Measurements from ENCODE around the gene CARD6.
"Not testable (repeated sequence)": the region's sequence is repeated elsewhere in the genome, so short reads cannot be mapped to it uniquely, and the experiment has no call there.

The CARD6 gene

GRCh38 chr5:40882291-40882690 lies 41.1 kb downstream of the CARD6 start:
- H3K36me3 ChIP-seq (ENCODE audit: insufficient read depth, low read depth, low read length) = no peaks in the 10 kb centered on the region
- no peak overlapping the region for H3K4me3 ChIP-seq (ENCODE audit: low read length)
- H3K9me3 ChIP-seq (ENCODE audit: insufficient read depth, low read depth, low read length) = peaks cover 15% of the 10 kb centered on the region; the same call in 1 of the 2 replicates
- no peak overlapping the region for H3K27ac ChIP-seq (ENCODE audit: low read length)
- H3K4me1 ChIP-seq (ENCODE audit: insufficient read depth, low read length) = no peaks in the 10 kb centered on the region
- no peaks in the 10 kb centered on the region for H3K27me3 ChIP-seq (ENCODE audit: insufficient read depth, low read length)
- no peak overlapping the region for H3K9ac ChIP-seq (ENCODE audit: low read depth, low read length)

- H3K9me3 ChIP-seq (ENCODE audit: insufficient read depth, low read depth, low read length) = peaks cover 15% of the 10 kb centered on the region; the same call in 1 of the 2 replicates
- H3K9ac ChIP-seq (ENCODE audit: low read depth, low read length); H3K27ac ChIP-seq (ENCODE audit: low read length); H3K4me1 ChIP-seq (ENCODE audit: insufficient read depth, low read length); H3K27me3 ChIP-seq (ENCODE audit: insufficient read depth, low read length); H3K4me3 ChIP-seq (ENCODE audit: low read length); H3K36me3 ChIP-seq (ENCODE audit: insufficient read depth, low read depth, low read length): not testable (repeated sequence)
Observed at GRCh38 chr5:40883051-40883450, 41.9 kb downstream of the CARD6 start.

GRCh38 chr5:40895440-40896425 lies 54.6 kb downstream of the CARD6 start:
- not testable (repeated sequence) for H3K36me3 ChIP-seq (ENCODE audit: insufficient read depth, low read depth, low read length); H3K4me1 ChIP-seq (ENCODE audit: insufficient read depth, low read length); H3K27me3 ChIP-seq (ENCODE audit: insufficient read depth, low read length); H3K27ac ChIP-seq (ENCODE audit: low read length); H3K9me3 ChIP-seq (ENCODE audit: insufficient read depth, low read depth, low read length)
- Histone ChIP-seq H3K9ac (ENCODE audit: low read depth, low read length) (peak overlapping the region; percentile 53; the same call in 1 of the 2 replicates), H3K4me3 (ENCODE audit: low read length) (peak overlapping the region; percentile 16; the same call in 1 of the 2 replicates)

- no peak overlapping the region for H3K4me3 ChIP-seq (ENCODE audit: low read length)
- H3K36me3 ChIP-seq (ENCODE audit: insufficient read depth, low read depth, low read length) = no peaks in the 10 kb centered on the region
- no peaks in the 10 kb centered on the region; the same call in 1 of the 2 replicates for H3K4me1 ChIP-seq (ENCODE audit: insufficient read depth, low read length)
- H3K9ac ChIP-seq (ENCODE audit: low read depth, low read length) = no peak overlapping the region
- H3K9me3 ChIP-seq (ENCODE audit: insufficient read depth, low read depth, low read length) = no peaks in the 10 kb centered on the region
- no peaks in the 10 kb centered on the region for H3K27me3 ChIP-seq (ENCODE audit: insufficient read depth, low read length)
- H3K27ac ChIP-seq (ENCODE audit: low read length) = no peak overlapping the region
Observed at GRCh38 chr5:40904205-40904993, 63.2 kb downstream of the CARD6 start.

GRCh38 chr5:40904994-40905306 lies 63.8 kb downstream of the CARD6 start:
- Histone ChIP-seq H3K4me3 (ENCODE audit: low read length) (no peak overlapping the region), H3K36me3 (ENCODE audit: insufficient read depth, low read depth, low read length) (no peaks in the 10 kb centered on the region), H3K9ac (ENCODE audit: low read depth, low read length) (no peak overlapping the region), H3K27me3 (ENCODE audit: insufficient read depth, low read length) (no peaks in the 10 kb centered on the region), H3K27ac (ENCODE audit: low read length) (no peak overlapping the region), H3K4me1 (ENCODE audit: insufficient read depth, low read length) (no peaks in the 10 kb centered on the region; the same call in 1 of the 2 replicates), H3K9me3 (ENCODE audit: insufficient read depth, low read depth, low read length) (no peaks in the 10 kb centered on the region)

GRCh38 chr5:40906351-40906751 lies 65.2 kb downstream of the CARD6 start:
- no peak overlapping the region for H3K27ac ChIP-seq (ENCODE audit: low read length)
- H3K4me3 ChIP-seq (ENCODE audit: low read length) = no peak overlapping the region
- H3K9me3 ChIP-seq (ENCODE audit: insufficient read depth, low read depth, low read length) = no peaks in the 10 kb centered on the region
- H3K4me1 ChIP-seq (ENCODE audit: insufficient read depth, low read length) = no peaks in the 10 kb centered on the region; the same call in 1 of the 2 replicates
- H3K9ac ChIP-seq (ENCODE audit: low read depth, low read length) = no peak overlapping the region
- no peaks in the 10 kb centered on the region for H3K27me3 ChIP-seq (ENCODE audit: insufficient read depth, low read length)
- no peaks in the 10 kb centered on the region for H3K36me3 ChIP-seq (ENCODE audit: insufficient read depth, low read depth, low read length)

- Histone ChIP-seq H3K27ac (ENCODE audit: low read length) (no peak within 1 kb of the TSS), H3K9ac (ENCODE audit: low read depth, low read length) (no peak within 1 kb of the TSS), H3K4me1 (ENCODE audit: insufficient read depth, low read length) (no peaks in the 10 kb centered on the region; the same call in 1 of the 2 replicates), H3K4me3 (ENCODE audit: low read length) (no peak within 1 kb of the TSS), H3K36me3 (ENCODE audit: insufficient read depth, low read depth, low read length) (no peaks in the 10 kb centered on the region), H3K27me3 (ENCODE audit: insufficient read depth, low read length) (no peaks in the 10 kb centered on the region), H3K9me3 (ENCODE audit: insufficient read depth, low read depth, low read length) (no peaks in the 10 kb centered on the region)
Observed at GRCh38 chr5:40909264-40909663, 68.1 kb downstream of the CARD6 start, which contains the start of gene C7. Gene C7, plus strand, starts transcription at chr5:40909497. Its CDS starts 114 bp downstream, at chr5:40909611.

GRCh38 chr5:40909723-40910122 lies 68.6 kb downstream of the CARD6 start:
- Histone ChIP-seq H3K9me3 (ENCODE audit: insufficient read depth, low read depth, low read length) (no peaks in the 10 kb centered on the region), H3K4me1 (ENCODE audit: insufficient read depth, low read length) (no peaks in the 10 kb centered on the region; the same call in 1 of the 2 replicates), H3K27ac (ENCODE audit: low read length) (no peak overlapping the region), H3K4me3 (ENCODE audit: low read length) (no peak overlapping the region), H3K36me3 (ENCODE audit: insufficient read depth, low read depth, low read length) (no peaks in the 10 kb centered on the region), H3K27me3 (ENCODE audit: insufficient read depth, low read length) (no peaks in the 10 kb centered on the region), H3K9ac (ENCODE audit: low read depth, low read length) (no peak overlapping the region)
